HG03108 (cell line): Measurements from ENCODE around the gene STK36.

Experiments used
- ATAC-seq: cut with Tn5 transposase; IDR thresholded peaks from one replicate; pipeline ENCODE4 v1.9.1; 2021; ENCODE audit warnings: moderate library complexity; ENCODE audit not compliant: unreplicated experiment

Gene STK36

GRCh38 chr2:218713922-218714321, 42.0 kb downstream of the STK36 start:
- ATAC-seq, result no peak

- ATAC-seq, result no peak
Measured at GRCh38 chr2:218716070-218716469, 44.2 kb downstream of the STK36 start.

- ATAC-seq, result no peak
Measured at GRCh38 chr2:218717262-218717661, 45.4 kb downstream of the STK36 start.

GRCh38 chr2:218718058-218718457, 46.2 kb downstream of the STK36 start:
- no peak for ATAC-seq

GRCh38 chr2:218719457-218719856, 47.6 kb downstream of the STK36 start:
- no peak for ATAC-seq

GRCh38 chr2:218720048-218721041, 48.5 kb downstream of the STK36 start:
- no peak for ATAC-seq

GRCh38 chr2:218721488-218721887, 49.6 kb downstream of the STK36 start:
- ATAC-seq, result no peak

- no peak for ATAC-seq
Measured at GRCh38 chr2:218721934-218722333, 50.0 kb downstream of the STK36 start.

- ATAC-seq, result no peak
Measured at GRCh38 chr2:218722419-218722818, 50.5 kb downstream of the STK36 start.

GRCh38 chr2:218722876-218723785, 51.2 kb downstream of the STK36 start:
- ATAC-seq, result no peak

- ATAC-seq, result no peak
Measured at GRCh38 chr2:218726004-218726574, 54.2 kb downstream of the STK36 start.

- no peak for ATAC-seq
Measured at GRCh38 chr2:218727502-218728165, 55.7 kb downstream of the STK36 start.

- ATAC-seq, result no peak
Measured at GRCh38 chr2:218729640-218730039, 57.8 kb downstream of the STK36 start.

GRCh38 chr2:218732052-218732760, 60.3 kb downstream of the STK36 start:
- ATAC-seq, result no peak

GRCh38 chr2:218732761-218733158, 60.9 kb downstream of the STK36 start:
- ATAC-seq, result no peak

GRCh38 chr2:218733171-218734021, 61.5 kb downstream of the STK36 start:
- no peak for ATAC-seq

- ATAC-seq, result no peak
Measured at GRCh38 chr2:218734190-218734975, 62.5 kb downstream of the STK36 start.

GRCh38 chr2:218736531-218736930, 64.6 kb downstream of the STK36 start:
- no peak for ATAC-seq
